Measurements from ENCODE around the gene FGF14. TPM values are rescaled to one million over a fixed set of nuclear protein-coding genes. Genes with fewer than 3 reads are reported as not detected.

The FGF14 gene
- total and polyA plus RNA-seq, 2 of the 4 experiments (the other 2 are of a cell fraction): under 0.01 TPM; not detected in 1

- H2BK20ac ChIP-seq (ENCODE audit: low read depth, low read length): no peak overlapping the region
- no peak overlapping the region for H2AFZ ChIP-seq (replicated peaks; ENCODE audit: low read length, poor library complexity)
- peak overlapping the region; percentile 71; the same call in 1 of the 2 replicates for H3K4me2 ChIP-seq (ENCODE audit: low read depth, low read length)
- H3K36me3 ChIP-seq (ENCODE audit: control insufficient read depth, insufficient read depth, low read length): no peaks in the 10 kb centered on the region
- no peaks in the 10 kb centered on the region for H3K79me1 ChIP-seq (ENCODE audit: low read depth in 1 of 2, low read length in 2 of 2)
- no peak overlapping the region for H2BK5ac ChIP-seq (ENCODE audit: low read depth, low read length, poor library complexity, severe bottlenecking)
- H4K20me1 ChIP-seq (ENCODE audit: insufficient read depth, low read length): no peaks in the 10 kb centered on the region
- no peak overlapping the region for H2AK9ac ChIP-seq (replicated peaks; ENCODE audit: low read depth, low read length, poor library complexity)
- 0% methylated on average over 1 of the region's 24 CpGs; no CpG with 5 or more reads in 1 of the 2 experiments for WGBS, 2 experiments (ENCODE audit: extremely low coverage in 2 of 2, insufficient read length in 1 of 2)
- in situ Hi-C loops (cut with MboI; ENCODE audit: low sequenced_read_pairs): no loop called here
- no peak for TF ChIP-seq POLR2A (IDR thresholded peaks at IDR 0.05; ENCODE audit: low read depth, low read length)
- TF ChIP-seq RAD21 (IDR thresholded peaks at IDR 0.05; ENCODE audit: low read length): no peak
- TF ChIP-seq SMC3 (IDR thresholded peaks at IDR 0.05; ENCODE audit: low read depth, low read length): no peak
- TF ChIP-seq RFX5 (IDR thresholded peaks at IDR 0.05; ENCODE audit: low read depth, low read length): no peak
- no peak for TF ChIP-seq NFE2L2 (IDR thresholded peaks at IDR 0.05; ENCODE audit: low read depth, low read length)
- TF ChIP-seq, protein P1, sequence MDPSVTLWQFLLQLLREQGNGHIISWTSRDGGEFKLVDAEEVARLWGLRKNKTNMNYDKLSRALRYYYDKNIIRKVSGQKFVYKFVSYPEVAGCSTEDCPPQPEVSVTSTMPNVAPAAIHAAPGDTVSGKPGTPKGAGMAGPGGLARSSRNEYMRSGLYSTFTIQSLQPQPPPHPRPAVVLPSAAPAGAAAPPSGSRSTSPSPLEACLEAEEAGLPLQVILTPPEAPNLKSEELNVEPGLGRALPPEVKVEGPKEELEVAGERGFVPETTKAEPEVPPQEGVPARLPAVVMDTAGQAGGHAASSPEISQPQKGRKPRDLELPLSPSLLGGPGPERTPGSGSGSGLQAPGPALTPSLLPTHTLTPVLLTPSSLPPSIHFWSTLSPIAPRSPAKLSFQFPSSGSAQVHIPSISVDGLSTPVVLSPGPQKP (IDR thresholded peaks at IDR 0.05; ENCODE audit: borderline replicate concordance, low read depth, low read length): no peak
- no peak for TF ChIP-seq CHD1 (IDR thresholded peaks at IDR 0.05; ENCODE audit: low read depth, low read length)
- TF ChIP-seq, protein P2, sequence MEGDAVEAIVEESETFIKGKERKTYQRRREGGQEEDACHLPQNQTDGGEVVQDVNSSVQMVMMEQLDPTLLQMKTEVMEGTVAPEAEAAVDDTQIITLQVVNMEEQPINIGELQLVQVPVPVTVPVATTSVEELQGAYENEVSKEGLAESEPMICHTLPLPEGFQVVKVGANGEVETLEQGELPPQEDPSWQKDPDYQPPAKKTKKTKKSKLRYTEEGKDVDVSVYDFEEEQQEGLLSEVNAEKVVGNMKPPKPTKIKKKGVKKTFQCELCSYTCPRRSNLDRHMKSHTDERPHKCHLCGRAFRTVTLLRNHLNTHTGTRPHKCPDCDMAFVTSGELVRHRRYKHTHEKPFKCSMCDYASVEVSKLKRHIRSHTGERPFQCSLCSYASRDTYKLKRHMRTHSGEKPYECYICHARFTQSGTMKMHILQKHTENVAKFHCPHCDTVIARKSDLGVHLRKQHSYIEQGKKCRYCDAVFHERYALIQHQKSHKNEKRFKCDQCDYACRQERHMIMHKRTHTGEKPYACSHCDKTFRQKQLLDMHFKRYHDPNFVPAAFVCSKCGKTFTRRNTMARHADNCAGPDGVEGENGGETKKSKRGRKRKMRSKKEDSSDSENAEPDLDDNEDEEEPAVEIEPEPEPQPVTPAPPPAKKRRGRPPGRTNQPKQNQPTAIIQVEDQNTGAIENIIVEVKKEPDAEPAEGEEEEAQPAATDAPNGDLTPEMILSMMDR (conservative IDR thresholded peaks at IDR 0.05; ENCODE audit: low read depth, low read length): no peak
- no peak for TF ChIP-seq MXI1 (IDR thresholded peaks at IDR 0.05; ENCODE audit: borderline replicate concordance, low read depth, low read length)
- no peak overlapping the region for H4K91ac ChIP-seq (ENCODE audit: insufficient read depth, low read depth, low read length)
- H3K4me1 ChIP-seq (ENCODE audit: control insufficient read depth, insufficient read depth, low read length): no peaks in the 10 kb centered on the region
- H2BK120ac ChIP-seq (ENCODE audit: low read depth, low read length): no peak overlapping the region
- dilution Hi-C loops (cut with HindIII; ENCODE audit: low sequenced_read_pairs, unreplicated experiment): no loop called here
- H3K9ac ChIP-seq (ENCODE audit: low read depth, low read length): no peak overlapping the region
- H3K27ac ChIP-seq (ENCODE audit: insufficient read depth, low read length): no peak overlapping the region
- BruUV-seq (replicated peaks): no TSS peak
- ChIA-PET POLR2A (ENCODE audit: unreplicated experiment) (no interaction called here), CTCF (no interaction called here)
- no peak overlapping the region for H3K18ac ChIP-seq (ENCODE audit: low read depth, low read length)
- H3K9me1 ChIP-seq (ENCODE audit: insufficient read depth, low read length): no peaks in the 10 kb centered on the region
- no peak overlapping the region for H3K56ac ChIP-seq (ENCODE audit: extremely low read depth, insufficient read depth, low read length)
- peak; percentile 10 for DNase-seq
- H3K4me3 ChIP-seq (ENCODE audit: insufficient read depth, low read depth, low read length): no peak overlapping the region
- peaks cover 38% of the 10 kb centered on the region for H3K27me3 ChIP-seq (ENCODE audit: control insufficient read depth, insufficient read depth, low read length)
- H2BK15ac ChIP-seq (ENCODE audit: low read depth, low read length): no peak overlapping the region
- no peak overlapping the region for H4K5ac ChIP-seq (ENCODE audit: low read depth, low read length)
- no peaks in the 10 kb centered on the region for H3K9me3 ChIP-seq (ENCODE audit: control insufficient read depth, insufficient read depth, low read length)
- intact Hi-C loops (cut with micrococcal nuclease): loop anchor here (5.0 kb wide), 1 partner anchor 407 kb away; no protein-coding TSS in a partner anchor
- H4K8ac ChIP-seq (ENCODE audit: low read depth in 2 of 2, low read length in 2 of 2): no peak overlapping the region
- H3K4ac ChIP-seq (ENCODE audit: low read depth, low read length): no peak overlapping the region
- no peak overlapping the region for H3K23ac ChIP-seq (ENCODE audit: low read depth, low read length)
- no peak overlapping the region for H3K14ac ChIP-seq (replicated peaks; ENCODE audit: low read depth, low read length)
- peak; percentile 73 for ATAC-seq (ENCODE audit: low read depth)
- H2AK5ac ChIP-seq (ENCODE audit: low read depth, low read length): no peak overlapping the region
These were observed 482.2 kb downstream of the FGF14 start for GRCh38 chr13:101919541-101920181.

Data from IMR-90 (cell line).